GM19397 (cell line): Measurements from ENCODE around the gene SLC38A8.

Experiments used
- ATAC-seq: cut with Tn5 transposase; IDR thresholded peaks from one replicate; pipeline ENCODE4 v1.9.1; 2021; ENCODE audit warnings: mild to moderate bottlenecking, moderate library complexity; ENCODE audit not compliant: unreplicated experiment

SLC38A8 gene

GRCh38 chr16:84049403-84050060 is 6.9 kb upstream of the SLC38A8 start:
- no peak for ATAC-seq

- ATAC-seq, result no peak
Measured at GRCh38 chr16:84048871-84049270, 6.3 kb upstream of the SLC38A8 start.

- ATAC-seq, result no peak
Measured at GRCh38 chr16:84048270-84048669, 5.7 kb upstream of the SLC38A8 start.

- ATAC-seq, result no peak
Measured at GRCh38 chr16:84047626-84048025, 5.0 kb upstream of the SLC38A8 start.

- ATAC-seq, result no peak
Measured at GRCh38 chr16:84047206-84047605, 4.6 kb upstream of the SLC38A8 start.

GRCh38 chr16:84045818-84046470 is 3.3 kb upstream of the SLC38A8 start:
- no peak for ATAC-seq

GRCh38 chr16:84045001-84045817 is 2.6 kb upstream of the SLC38A8 start:
- ATAC-seq, result no peak

- no peak for ATAC-seq
Measured at GRCh38 chr16:84044118-84044488, 1.5 kb upstream of the SLC38A8 start.

- ATAC-seq, result no peak
Measured at GRCh38 chr16:84043486-84044117, 1.0 kb upstream of the SLC38A8 start.

GRCh38 chr16:84042879-84043485 is 387 bp upstream of the SLC38A8 start:
- ATAC-seq, result no peak

GRCh38 chr16:84041881-84042280 is 714 bp downstream of the SLC38A8 start:
- ATAC-seq, result no peak

GRCh38 chr16:84040823-84041820 is 1.5 kb downstream of the SLC38A8 start:
- ATAC-seq, result no peak

GRCh38 chr16:84040226-84040822 is 2.3 kb downstream of the SLC38A8 start:
- no peak for ATAC-seq

- no peak for ATAC-seq
Measured at GRCh38 chr16:84039696-84040095, 2.9 kb downstream of the SLC38A8 start.

- ATAC-seq, result no peak
Measured at GRCh38 chr16:84038469-84038868, 4.1 kb downstream of the SLC38A8 start.

- no peak for ATAC-seq
Measured at GRCh38 chr16:84036982-84037425, 5.6 kb downstream of the SLC38A8 start.

- ATAC-seq, result no peak
Measured at GRCh38 chr16:84036131-84036530, 6.5 kb downstream of the SLC38A8 start.

- no peak for ATAC-seq
Measured at GRCh38 chr16:84034516-84034915, 8.1 kb downstream of the SLC38A8 start.
